HUES48 (cell line): ENCODE measurements around the gene NOCT.

ENCODE experiments used
- H3K27ac ChIP-seq: one replicate; pipeline ENCODE4 v1.7.0; 2013; ENCODE audit warnings: low read depth, low read length, inconsistent platforms
- H3K27me3 ChIP-seq: 2 replicates; pipeline ENCODE4 v1.6.1; 2013; ENCODE audit warnings: mild to moderate bottlenecking, low read length; ENCODE audit not compliant: control insufficient read depth, insufficient read depth
- H3K36me3 ChIP-seq: 2 replicates; pipeline ENCODE4 v1.6.1; 2013; ENCODE audit warnings: low read length; ENCODE audit not compliant: control insufficient read depth, insufficient read depth
- H3K4me1 ChIP-seq: 2 replicates; pipeline ENCODE4 v1.6.1; 2013; ENCODE audit warnings: mild to moderate bottlenecking, low read length; ENCODE audit not compliant: control insufficient read depth, insufficient read depth
- H3K4me3 ChIP-seq: 2 replicates; pipeline ENCODE4 v1.5.1; 2013; ENCODE audit warnings: mild to moderate bottlenecking, low read depth, low read length
- H3K9ac ChIP-seq: 2 replicates; pipeline ENCODE4 v1.6.1; 2013; ENCODE audit warnings: mild to moderate bottlenecking, low read depth, low read length, moderate library complexity
- H3K9me3 ChIP-seq: 2 replicates; pipeline ENCODE4 v1.6.1; 2013; ENCODE audit warnings: low read length; ENCODE audit not compliant: control insufficient read depth, insufficient read depth

NOCT gene

GRCh38 chr4:139015269-139015947, at the start of gene NOCT:
Gene NOCT, plus strand, starts transcription at chr4:139015781. Its CDS starts 201 bp downstream, at chr4:139015982.
- H3K27me3 ChIP-seq: no peaks in the 10 kb centered on the region
- H3K9ac ChIP-seq: peak within 1 kb of the TSS; percentile 97
- peaks cover 44% of the 10 kb centered on the region for H3K4me1 ChIP-seq
- no peaks in the 10 kb centered on the region for H3K9me3 ChIP-seq
- H3K36me3 ChIP-seq: peaks cover 5% of the 10 kb centered on the region; the same call in 1 of the 2 replicates
- H3K4me3 ChIP-seq: peak within 1 kb of the TSS; percentile 88
- H3K27ac ChIP-seq: peak within 1 kb of the TSS; percentile 94

GRCh38 chr4:138967313-138967712, 48.3 kb upstream of the NOCT start:
- Histone ChIP-seq H3K36me3 (no peaks in the 10 kb centered on the region), H3K27ac (no peak overlapping the region), H3K4me3 (no peak overlapping the region), H3K9me3 (no peaks in the 10 kb centered on the region), H3K4me1 (0 out of 2 replicates have a peak, but pooled peaks cover 5% of the 10 kb centered on the region), H3K9ac (no peak overlapping the region), H3K27me3 (no peaks in the 10 kb centered on the region)

- Histone ChIP-seq H3K9ac (no peak overlapping the region), H3K27ac (peak overlapping the region; percentile 76), H3K9me3 (no peaks in the 10 kb centered on the region), H3K36me3 (no peaks in the 10 kb centered on the region), H3K4me3 (no peak overlapping the region), H3K27me3 (no peaks in the 10 kb centered on the region), H3K4me1 (peaks cover 41% of the 10 kb centered on the region)
Observed at GRCh38 chr4:138972956-138973801, 42.4 kb upstream of the NOCT start.

- Histone ChIP-seq H3K27me3 (no peaks in the 10 kb centered on the region), H3K9me3 (no peaks in the 10 kb centered on the region), H3K27ac (peak overlapping the region; percentile 74), H3K4me3 (peak overlapping the region; percentile 8; the same call in 1 of the 2 replicates), H3K9ac (peak overlapping the region; percentile 23), H3K4me1 (peaks cover 40% of the 10 kb centered on the region), H3K36me3 (no peaks in the 10 kb centered on the region)
Observed at GRCh38 chr4:138975225-138975624, 40.4 kb upstream of the NOCT start.

GRCh38 chr4:138976526-138976925, 39.1 kb upstream of the NOCT start:
- H3K4me3 ChIP-seq: no peak overlapping the region
- peaks cover 40% of the 10 kb centered on the region for H3K4me1 ChIP-seq
- H3K9ac ChIP-seq: no peak overlapping the region
- H3K27ac ChIP-seq: no peak overlapping the region
- no peaks in the 10 kb centered on the region for H3K36me3 ChIP-seq
- H3K9me3 ChIP-seq: no peaks in the 10 kb centered on the region
- H3K27me3 ChIP-seq: no peaks in the 10 kb centered on the region

GRCh38 chr4:138977524-138977923, 38.1 kb upstream of the NOCT start:
- H3K27ac ChIP-seq: peak overlapping the region; percentile 67
- H3K27me3 ChIP-seq: no peaks in the 10 kb centered on the region

GRCh38 chr4:138978028-138978585, 37.5 kb upstream of the NOCT start:
- no peaks in the 10 kb centered on the region for H3K36me3 ChIP-seq
- no peak overlapping the region for H3K9ac ChIP-seq
- peak overlapping the region; percentile 67 for H3K27ac ChIP-seq

More at GRCh38 chr4:138977524-138977923, 38.1 kb upstream of the NOCT start:
- Histone ChIP-seq H3K4me3 (no peak overlapping the region), H3K9ac (no peak overlapping the region), H3K4me1 (peaks cover 46% of the 10 kb centered on the region), H3K9me3 (no peaks in the 10 kb centered on the region), H3K36me3 (no peaks in the 10 kb centered on the region)

GRCh38 chr4:138978600-138978999, 37.0 kb upstream of the NOCT start:
- Histone ChIP-seq H3K4me1 (peaks cover 35% of the 10 kb centered on the region), H3K4me3 (no peak overlapping the region), H3K27me3 (no peaks in the 10 kb centered on the region), H3K9ac (no peak overlapping the region), H3K27ac (peak overlapping the region; percentile 67), H3K36me3 (no peaks in the 10 kb centered on the region), H3K9me3 (no peaks in the 10 kb centered on the region)

More at GRCh38 chr4:138978028-138978585, 37.5 kb upstream of the NOCT start:
- Histone ChIP-seq H3K4me1 (peaks cover 40% of the 10 kb centered on the region), H3K9me3 (no peaks in the 10 kb centered on the region), H3K4me3 (no peak overlapping the region), H3K27me3 (no peaks in the 10 kb centered on the region)

GRCh38 chr4:138979742-138980141, 35.8 kb upstream of the NOCT start:
- H3K27ac ChIP-seq: no peak overlapping the region
- no peaks in the 10 kb centered on the region for H3K36me3 ChIP-seq
- peaks cover 25% of the 10 kb centered on the region for H3K4me1 ChIP-seq
- no peaks in the 10 kb centered on the region for H3K27me3 ChIP-seq
- no peak overlapping the region for H3K9ac ChIP-seq
- H3K9me3 ChIP-seq: no peaks in the 10 kb centered on the region
- H3K4me3 ChIP-seq: no peak overlapping the region

GRCh38 chr4:138981930-138982390, 33.6 kb upstream of the NOCT start:
- no peak overlapping the region for H3K9ac ChIP-seq
- no peaks in the 10 kb centered on the region for H3K27me3 ChIP-seq
- H3K27ac ChIP-seq: peak overlapping the region; percentile 30
- no peaks in the 10 kb centered on the region for H3K9me3 ChIP-seq
- H3K36me3 ChIP-seq: no peaks in the 10 kb centered on the region
- H3K4me3 ChIP-seq: no peak overlapping the region
- H3K4me1 ChIP-seq: peaks cover 20% of the 10 kb centered on the region
